Right lobe of liver (tissue), 6 donors: ENCODE results near the gene FER. TPM values are rescaled to one million over a fixed set of nuclear protein-coding genes. Genes with fewer than 3 reads are reported as not detected.

Experiments used
- ATAC-seq, 4 donors: fragments of 200-7000 bp; cut with Tn5 transposase; one replicate each; pipeline ENCODE4 v1.9.1; 2020; ENCODE audit warnings: mild to moderate bottlenecking in 4 of 4, moderate library complexity in 4 of 4
- DNase-seq, 3 donors: peaks; one replicate each; pipeline ENCODE4 v3.0.0-alpha.2; 2020
- H3K27ac ChIP-seq, 3 donors: fragments of 200-600 bp; one replicate each; pipeline ENCODE4 v1.8.0; 2022
- H3K27me3 ChIP-seq, 2 donors: fragments of 200-600 bp; one replicate each; pipeline ENCODE4 v1.8.0; 2022
- H3K36me3 ChIP-seq, 4 donors: fragments of 200-600 bp; sonication (generic) in 1 of 4; one replicate each; pipeline versions ENCODE4 v1.5.1 to v1.8.0; 2017 to 2022; ENCODE audit warnings: control low read depth in 1 of 4
- H3K4me1 ChIP-seq, 4 donors: fragments of 200-600 bp; sonication (generic) in 1 of 4; one replicate each; pipeline versions ENCODE4 v1.5.1 to v1.8.0; 2017 to 2022; ENCODE audit warnings: control low read depth in 1 of 4
- H3K4me3 ChIP-seq, 3 donors: fragments of 200-600 bp; one replicate each; pipeline ENCODE4 v1.8.0; 2022
- H3K9me3 ChIP-seq, 4 donors: fragments of 200-600 bp; sonication (generic) in 1 of 4; one replicate each; pipeline versions ENCODE4 v1.5.1 to v1.8.0; 2017 to 2022; ENCODE audit warnings: control low read depth in 1 of 4
- CTCF ChIP-seq, 4 donors: fragments of 200-600 bp in 3 of 4; fragments of 450-650 bp in 1 of 4; IDR thresholded peaks; one replicate each; pipeline versions ENCODE4 v1.5.1 to v1.8.0; 2016 to 2022; ENCODE audit warnings: antibody characterized with exemption in 4 of 4, mild to moderate bottlenecking in 2 of 4
- POLR2A ChIP-seq: fragments of 450-650 bp; IDR thresholded peaks from one replicate; pipeline ENCODE4 v1.6.1; 2017; ENCODE audit warnings: antibody characterized with exemption, mild to moderate bottlenecking
- WGBS: methylation state at CpG from one replicate; pipeline ENCODE4 v1.1.6; 2018; ENCODE audit warnings: low coverage, low lambda C conversion rate; ENCODE audit not compliant: insufficient coverage; ENCODE audit errors: missing lambda C conversion rate; 5-methylcytosine and 5-hydroxymethylcytosine counted together
- intact Hi-C, 2 donors: fragments of 100-400 bp; cut with DNase I; formaldehyde crosslinking; loops; one replicate each; pipeline versions ENCODE4 v1.11.2 to v1.14.1; 2022
- small RNA-seq, 2 experiments: library from RNA; depleted of rRNA; stranded (forward); fragments of <200 nt; gene quantifications; one replicate each; pipeline ENCODE3, GENCODE V24; 2016
- total RNA-seq, 6 experiments: library from RNA; depleted of rRNA in 2 of 6; stranded (reverse); fragments of >200 nt in 2 of 6; fragmentation: NEBNext Ultra II Directional in 3 of 6; extraction: Animal tissue kit (Norgen Biotek cat#: 25700) in 3 of 6; gene quantifications; one replicate each; pipeline versions ENCODE4 v1.1.0 to v1.2.4, GENCODE V29; 2016 to 2023
- donor health status: DM: no; HTN: yes; CAD: no.
- donor health status: DM: no; HTN: no; CAD: no.
- donor health status: DM: no; HTN: no; CAD: no.
- donor health status: DM: no; HTN: yes; CAD: no.
- donor health status: DM: no; HTN: yes; CAD: no.

FER gene
- total RNA-seq, 6 experiments from 2014 or later = 2.6 to 10.9 (median 5.0) TPM

GRCh38 chr5:109246395-109246794, 498.7 kb downstream of the FER start:
- Histone ChIP-seq H3K27me3 (no peaks in the 10 kb centered on the region), H3K27ac (no peak overlapping the region), H3K4me3 (no peak overlapping the region), H3K9me3 (no peaks in the 10 kb centered on the region), H3K36me3 (no peaks in the 10 kb centered on the region), H3K4me1 (no peaks in the 10 kb centered on the region)
- no peak for DNase-seq
- 85% methylated on average over 2 of the region's 2 CpGs for WGBS
- no peak for TF ChIP-seq POLR2A
- no peak for TF ChIP-seq CTCF (IDR thresholded peaks at IDR 0.05)
- ATAC-seq = no peak
- intact Hi-C loops = no loop called here

Small RNA genes within 50 kb of the gene (small RNA-seq; reads per million reads assigned to genes)
- gene AC109481.1 = 0 to 0.52 reads per million in 2 experiments
- 0 reads per million in 2 experiments for gene RF00019
- gene RNU6-47P = 0 reads per million in 2 experiments
